H9 (cell line): Measurements from ENCODE around the gene NFIX. TPM values are rescaled to one million over a fixed set of nuclear protein-coding genes. Genes with fewer than 3 reads are reported as not detected.

Experiments used
- DNase-seq: peaks from one replicate; pipeline ENCODE4 v3.0.0-alpha.2; 2017
- H2AFZ ChIP-seq: one replicate; pipeline ENCODE4 v1.6.1; 2013; ENCODE audit warnings: mild to moderate bottlenecking, low read length, control low read depth, moderate library complexity
- H2AK5ac ChIP-seq: 2 replicates; pipeline ENCODE4 v1.6.1; 2013; ENCODE audit warnings: low read length, control low read depth, mixed read lengths; ENCODE audit not compliant: insufficient read length
- H2BK120ac ChIP-seq: one replicate; pipeline ENCODE4 v1.6.1; 2013; ENCODE audit warnings: low read depth, mild to moderate bottlenecking, low read length, control low read depth, inconsistent platforms; ENCODE audit not compliant: poor library complexity, severe bottlenecking
- H2BK12ac ChIP-seq: 2 replicates; pipeline ENCODE4 v1.6.1; 2013; ENCODE audit warnings: low read length, control low read depth, mixed read lengths, low read depth; ENCODE audit not compliant: insufficient read length
- H2BK15ac ChIP-seq: 2 replicates; pipeline ENCODE4 v1.6.1; 2013; ENCODE audit warnings: low read depth, low read length, control low read depth
- H2BK20ac ChIP-seq: one replicate; pipeline ENCODE4 v1.6.1; 2013; ENCODE audit warnings: low read depth, mild to moderate bottlenecking, low read length, control low read depth, inconsistent platforms; ENCODE audit not compliant: poor library complexity, severe bottlenecking
- H2BK5ac ChIP-seq: 2 replicates; pipeline ENCODE4 v1.6.1; 2013; ENCODE audit warnings: low read length, control low read depth, mixed read lengths; ENCODE audit not compliant: insufficient read length
- H3K14ac ChIP-seq: 2 replicates; pipeline ENCODE4 v1.6.1; 2013; ENCODE audit warnings: low read length, control low read depth; ENCODE audit not compliant: insufficient read depth
- H3K18ac ChIP-seq: 2 replicates; pipeline ENCODE4 v1.6.1; 2013; ENCODE audit warnings: low read depth, mild to moderate bottlenecking, mixed read lengths, low read length, control low read depth; ENCODE audit not compliant: insufficient read length
- H3K23ac ChIP-seq: 2 replicates; pipeline ENCODE4 v1.6.1; 2013; ENCODE audit warnings: low read length, control low read depth, mixed read lengths, low read depth; ENCODE audit not compliant: insufficient read length
- H3K23me2 ChIP-seq: 2 replicates; pipeline ENCODE4 v1.6.1; 2013; ENCODE audit warnings: low read depth, mild to moderate bottlenecking, mixed read lengths, low read length, control low read depth; ENCODE audit not compliant: insufficient read length, poor library complexity, severe bottlenecking
- H3K27ac ChIP-seq: 2 replicates; pipeline ENCODE4 v1.5.1; 2013; ENCODE audit warnings: low read length, control low read depth, mixed read lengths, low read depth; ENCODE audit not compliant: insufficient read length
- H3K27me3 ChIP-seq: 2 replicates; pipeline ENCODE4 v1.6.1; 2013; ENCODE audit warnings: low read length, control low read depth, inconsistent platforms; ENCODE audit not compliant: insufficient read depth
- H3K4ac ChIP-seq: 2 replicates; pipeline ENCODE4 v1.6.1; 2013; ENCODE audit warnings: low read depth, mild to moderate bottlenecking, control low read depth, inconsistent platforms, low read length, moderate library complexity
- H3K4me1 ChIP-seq: 2 replicates; pipeline ENCODE4 v1.6.1; 2013; ENCODE audit warnings: low read length, control low read depth, inconsistent platforms; ENCODE audit not compliant: insufficient read depth
- H3K4me2 ChIP-seq: 2 replicates; pipeline ENCODE4 v1.6.1; 2013; ENCODE audit warnings: low read length, control low read depth, mixed read lengths; ENCODE audit not compliant: insufficient read length, insufficient read depth
- H3K56ac ChIP-seq: 2 replicates; pipeline ENCODE4 v1.6.1; 2013; ENCODE audit warnings: low read depth, mild to moderate bottlenecking, mixed read lengths, low read length, control low read depth; ENCODE audit not compliant: insufficient read length
- H3K79me1 ChIP-seq: 2 replicates; pipeline ENCODE4 v1.6.1; 2013; ENCODE audit warnings: low read depth, mild to moderate bottlenecking, moderate library complexity, low read length, control low read depth, inconsistent platforms; ENCODE audit not compliant: insufficient read depth, poor library complexity, severe bottlenecking
- H3K79me2 ChIP-seq: 2 replicates; pipeline ENCODE4 v1.6.1; 2013; ENCODE audit warnings: low read length, control low read depth, inconsistent platforms; ENCODE audit not compliant: insufficient read depth
- H3K9ac ChIP-seq: 2 replicates; pipeline ENCODE4 v1.6.1; 2013; ENCODE audit warnings: low read length, control low read depth, mixed read lengths; ENCODE audit not compliant: insufficient read length; ENCODE audit errors: extremely low read depth
- H3K9me3 ChIP-seq: one replicate; pipeline ENCODE4 v1.6.1; 2013; ENCODE audit warnings: low read depth, low read length, inconsistent platforms; ENCODE audit not compliant: control insufficient read depth
- H3T11ph ChIP-seq: one replicate; pipeline ENCODE4 v1.6.1; 2013; ENCODE audit warnings: mild to moderate bottlenecking, low read length, control low read depth, inconsistent platforms
- H4K20me1 ChIP-seq: one replicate; pipeline ENCODE4 v1.6.1; 2013; ENCODE audit not compliant: control insufficient read depth, insufficient read length, insufficient read depth
- H4K5ac ChIP-seq: 2 replicates; pipeline ENCODE4 v1.6.1; 2013; ENCODE audit warnings: low read depth, mild to moderate bottlenecking, mixed read lengths, low read length, control low read depth; ENCODE audit not compliant: insufficient read length
- H4K8ac ChIP-seq: replicated peaks from 2 replicates; pipeline ENCODE4 v1.6.1; 2013; ENCODE audit warnings: low read length, control low read depth, mixed read lengths, low read depth; ENCODE audit not compliant: insufficient read length
- H4K91ac ChIP-seq: 2 replicates; pipeline ENCODE4 v1.6.1; 2013; ENCODE audit warnings: low read depth, mild to moderate bottlenecking, moderate library complexity, mixed read lengths, low read length, control low read depth; ENCODE audit not compliant: insufficient read length
- H3K27ac Mint-ChIP-seq, 3 experiments: 2 replicates in 2 of 3; 3 replicates in 1 of 3; pipeline ENCODE4 v1.8.0; 2020 to 2021; ENCODE audit warnings: mixed read lengths in 3 of 3, mild to moderate bottlenecking in 1 of 3, moderate library complexity in 1 of 3
- H3K27me3 Mint-ChIP-seq: 2 replicates; pipeline ENCODE4 v1.8.0; 2021; ENCODE audit warnings: low read depth, mild to moderate bottlenecking, moderate library complexity, mixed read lengths
- H3K36me3 Mint-ChIP-seq, 3 experiments: 2 replicates in 2 of 3; 3 replicates in 1 of 3; pipeline ENCODE4 v1.8.0; 2020 to 2021; ENCODE audit warnings: low read depth in 3 of 3, mixed read lengths in 3 of 3; ENCODE audit not compliant: insufficient read depth in 1 of 3
- H3K4me1 Mint-ChIP-seq, 2 experiments: 2 replicates each; pipeline ENCODE4 v1.8.0; 2020; ENCODE audit warnings: mixed read lengths in 2 of 2
- H3K4me3 Mint-ChIP-seq, 2 experiments: 2 replicates in 1 of 2; 3 replicates in 1 of 2; pipeline ENCODE4 v1.8.0; 2020 to 2021; ENCODE audit warnings: mild to moderate bottlenecking in 2 of 2, mixed read lengths in 2 of 2, moderate library complexity in 1 of 2
- H3K9me3 Mint-ChIP-seq, 2 experiments: 2 replicates in 1 of 2; 3 replicates in 1 of 2; pipeline ENCODE4 v1.8.0; 2020; ENCODE audit warnings: mild to moderate bottlenecking in 2 of 2, mixed read lengths in 2 of 2, moderate library complexity in 1 of 2
- CTCF ChIP-seq: fragments of 200-600 bp; sonication (generic); conservative IDR thresholded peaks from 3 replicates; pipeline ENCODE4 v1.8.0; 2021; ENCODE audit warnings: antibody characterized with exemption, mild to moderate bottlenecking
- WGBS: extraction: QIAGEN DNeasy Blood & Tissue Kit; methylation state at CpG from one replicate; pipeline ENCODE4 v1.1.7; 2013; ENCODE audit warnings: missing lambda C conversion rate, low lambda C conversion rate, mixed read lengths; ENCODE audit not compliant: insufficient read length; ENCODE audit errors: extremely low coverage; 5-methylcytosine and 5-hydroxymethylcytosine counted together
- total RNA-seq: library from RNA; stranded (reverse); gene quantifications from 2 replicates; pipeline ENCODE4 v1.2.1, GENCODE V29; 2021

The NFIX gene
- total RNA-seq, 1 experiment from 2014 or later = 0.31 TPM

- Histone ChIP-seq H3K79me1 (no peaks in the 10 kb centered on the region), H3K56ac (no peak overlapping the region), H4K8ac (no peak overlapping the region), H3K23ac (no peak overlapping the region), H4K5ac (no peak overlapping the region), H3K4ac (no peak overlapping the region), H2BK12ac (no peak overlapping the region), H3K4me1 (no peaks in the 10 kb centered on the region), H3K18ac (no peak overlapping the region), H2AFZ (no peak overlapping the region), H3T11ph (no peak overlapping the region), H3K27me3 (peaks cover 28% of the 10 kb centered on the region; the same call in 1 of the 2 replicates), H3K23me2 (no peaks in the 10 kb centered on the region), H2BK20ac (no peak overlapping the region), H3K4me2 (no peak overlapping the region), H2BK120ac (no peak overlapping the region), H2AK5ac (no peak overlapping the region), H3K9me3 (no peaks in the 10 kb centered on the region), H4K20me1 (peaks cover 2% of the 10 kb centered on the region), H4K91ac (no peak overlapping the region), H2BK5ac (no peak overlapping the region), H2BK15ac (no peak overlapping the region), H3K79me2 (no peaks in the 10 kb centered on the region), H3K27ac (no peak overlapping the region), H3K14ac (no peak overlapping the region), H3K9ac (no peak overlapping the region)
- no peak for DNase-seq
- TF ChIP-seq CTCF = no peak
- no peak overlapping the region for H3K27ac Mint-ChIP-seq
- no CpG with 5 or more reads among the region's 15 CpGs for WGBS
- H3K9me3 Mint-ChIP-seq = no peaks in the 10 kb centered on the region
- peaks cover 97% of the 10 kb centered on the region for H3K27me3 Mint-ChIP-seq
- no peaks in the 10 kb centered on the region for H3K36me3 Mint-ChIP-seq
- H3K4me3 Mint-ChIP-seq = no peak overlapping the region; a peak in 1 of 5 replicates
- 0 out of 4 replicates have a peak, but pooled peaks cover 0 to 5% of the 10 kb centered on the region in 2 experiments for H3K4me1 Mint-ChIP-seq
These were observed 7.8 kb downstream of the NFIX start for GRCh38 chr19:13003081-13003480.
